HG02938 (cell line): ENCODE measurements around the gene SF3B3.

Experiments used
- ATAC-seq: cut with Tn5 transposase; IDR thresholded peaks from one replicate; pipeline ENCODE4 v1.9.1; 2021; ENCODE audit warnings: mild to moderate bottlenecking, moderate library complexity; ENCODE audit not compliant: unreplicated experiment

SF3B3 gene

DNA sequence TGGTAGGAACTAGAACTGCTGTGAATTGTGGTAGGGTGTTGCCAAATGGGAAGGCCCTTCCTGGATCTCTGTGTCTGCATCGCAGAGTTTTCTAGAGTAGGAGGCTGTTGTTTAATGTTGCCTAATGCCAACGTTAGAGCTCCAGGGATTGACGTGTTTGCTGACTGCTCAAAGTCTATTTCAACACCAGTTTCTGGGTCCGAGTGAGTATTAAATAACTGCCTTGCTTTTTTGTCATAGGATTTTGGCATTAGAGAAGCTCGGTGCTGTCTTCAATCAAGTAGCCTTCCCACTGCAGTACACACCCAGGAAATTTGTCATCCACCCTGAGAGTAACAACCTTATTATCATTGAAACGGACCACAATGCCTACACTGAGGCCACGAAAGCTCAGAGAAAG, 40.0 kb downstream of the SF3B3 start:
- no peak for ATAC-seq

DNA sequence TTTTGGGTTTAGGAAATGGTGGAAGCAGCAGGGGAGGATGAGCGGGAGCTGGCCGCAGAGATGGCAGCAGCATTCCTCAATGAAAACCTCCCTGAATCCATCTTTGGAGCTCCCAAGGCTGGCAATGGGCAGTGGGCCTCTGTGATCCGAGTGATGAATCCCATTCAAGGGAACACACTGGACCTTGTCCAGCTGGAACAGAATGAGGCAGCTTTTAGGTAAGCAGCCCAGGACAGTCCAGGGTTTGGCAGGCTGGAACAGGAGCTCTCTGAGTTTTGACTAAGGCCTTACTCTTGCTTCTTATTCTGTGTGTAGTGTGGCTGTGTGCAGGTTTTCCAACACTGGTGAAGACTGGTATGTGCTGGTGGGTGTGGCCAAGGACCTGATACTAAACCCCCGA, 41.4 kb downstream of the SF3B3 start:
- ATAC-seq, result no peak

DNA sequence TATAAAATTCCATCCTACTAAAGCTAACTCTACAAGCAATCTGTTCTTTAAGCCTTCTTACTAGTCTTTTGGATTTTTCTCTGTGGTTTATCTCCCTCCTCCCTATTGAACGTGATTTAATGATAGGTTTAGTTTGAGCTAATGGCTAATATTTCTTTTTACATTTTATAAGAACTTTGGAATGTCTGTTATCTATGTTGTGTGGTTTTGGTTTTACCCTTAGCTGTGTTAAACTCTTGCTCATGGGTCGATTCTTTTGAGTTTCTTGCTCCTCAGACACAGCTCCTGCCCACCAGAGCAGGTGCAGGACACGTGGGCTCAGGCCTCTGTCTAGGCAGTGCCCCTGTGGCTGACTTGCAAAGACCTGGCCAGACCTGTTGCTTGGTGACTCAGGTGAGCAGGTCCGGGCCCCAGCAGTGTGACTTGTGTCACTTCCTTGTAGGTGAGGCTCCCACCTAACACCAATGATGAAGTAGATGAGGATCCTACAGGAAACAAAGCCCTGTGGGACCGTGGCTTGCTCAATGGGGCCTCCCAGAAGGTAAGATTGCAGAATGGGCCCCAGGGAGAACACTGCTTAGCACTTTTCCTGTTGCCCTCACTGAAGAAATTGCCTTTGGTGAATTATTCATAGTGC, 45.1 kb downstream of the SF3B3 start:
- ATAC-seq, result no peak

DNA sequence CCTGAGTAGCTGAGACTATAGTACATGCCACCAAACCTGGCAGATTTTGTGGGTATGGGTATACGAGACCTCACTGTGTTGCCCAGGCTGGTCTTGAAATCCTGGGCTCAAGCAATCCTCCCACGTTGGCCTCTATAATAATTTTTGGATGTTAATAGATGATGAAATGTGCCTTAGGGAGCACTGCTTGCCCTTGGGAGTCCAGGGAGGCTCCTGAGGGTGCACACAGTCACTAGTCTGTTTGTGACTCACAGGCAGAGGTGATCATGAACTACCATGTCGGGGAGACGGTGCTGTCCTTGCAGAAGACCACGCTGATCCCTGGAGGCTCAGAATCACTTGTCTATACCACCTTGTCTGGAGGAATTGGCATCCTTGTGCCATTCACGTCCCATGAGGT, 46.1 kb downstream of the SF3B3 start:
- no peak for ATAC-seq

DNA sequence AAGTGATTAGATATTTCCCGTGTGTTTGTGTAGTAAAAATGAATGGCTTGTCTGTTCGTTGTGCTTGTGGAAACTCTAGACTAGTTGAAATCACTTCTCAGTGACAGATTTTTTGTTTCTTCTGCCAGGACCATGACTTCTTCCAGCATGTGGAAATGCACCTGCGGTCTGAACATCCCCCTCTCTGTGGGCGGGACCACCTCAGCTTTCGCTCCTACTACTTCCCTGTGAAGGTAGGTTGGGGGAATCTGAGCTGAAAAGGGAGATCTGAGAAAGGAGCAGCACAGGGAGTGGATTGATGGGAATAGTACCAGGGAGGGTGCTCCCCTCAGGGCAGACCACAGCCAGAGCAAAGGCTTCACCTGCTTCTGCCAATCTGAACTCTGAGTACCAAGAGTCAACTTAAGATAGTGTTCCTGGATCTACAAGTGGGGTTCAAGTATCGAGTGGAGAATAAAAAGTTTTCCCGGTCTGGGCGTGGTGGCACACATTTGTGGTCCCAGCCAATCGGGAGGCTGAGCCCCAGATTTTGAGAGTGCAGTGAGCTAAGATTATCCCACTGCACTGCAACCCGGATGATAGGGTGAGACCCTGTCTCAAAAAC, 47.5 kb downstream of the SF3B3 start:
- ATAC-seq, result no peak

DNA sequence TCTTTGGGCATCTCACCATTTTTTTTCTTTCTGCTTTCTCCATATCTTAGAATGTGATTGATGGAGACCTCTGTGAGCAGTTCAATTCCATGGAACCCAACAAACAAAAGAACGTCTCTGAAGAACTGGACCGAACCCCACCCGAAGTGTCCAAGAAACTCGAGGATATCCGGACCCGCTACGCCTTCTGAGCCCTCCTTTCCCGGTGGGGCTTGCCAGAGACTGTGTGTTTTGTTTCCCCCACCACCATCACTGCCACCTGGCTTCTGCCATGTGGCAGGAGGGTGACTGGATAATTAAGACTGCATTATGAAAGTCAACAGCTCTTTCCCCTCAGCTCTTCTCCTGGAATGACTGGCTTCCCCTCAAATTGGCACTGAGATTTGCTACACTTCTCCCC, 48.0 kb downstream of the SF3B3 start:
- ATAC-seq, result no peak

DNA sequence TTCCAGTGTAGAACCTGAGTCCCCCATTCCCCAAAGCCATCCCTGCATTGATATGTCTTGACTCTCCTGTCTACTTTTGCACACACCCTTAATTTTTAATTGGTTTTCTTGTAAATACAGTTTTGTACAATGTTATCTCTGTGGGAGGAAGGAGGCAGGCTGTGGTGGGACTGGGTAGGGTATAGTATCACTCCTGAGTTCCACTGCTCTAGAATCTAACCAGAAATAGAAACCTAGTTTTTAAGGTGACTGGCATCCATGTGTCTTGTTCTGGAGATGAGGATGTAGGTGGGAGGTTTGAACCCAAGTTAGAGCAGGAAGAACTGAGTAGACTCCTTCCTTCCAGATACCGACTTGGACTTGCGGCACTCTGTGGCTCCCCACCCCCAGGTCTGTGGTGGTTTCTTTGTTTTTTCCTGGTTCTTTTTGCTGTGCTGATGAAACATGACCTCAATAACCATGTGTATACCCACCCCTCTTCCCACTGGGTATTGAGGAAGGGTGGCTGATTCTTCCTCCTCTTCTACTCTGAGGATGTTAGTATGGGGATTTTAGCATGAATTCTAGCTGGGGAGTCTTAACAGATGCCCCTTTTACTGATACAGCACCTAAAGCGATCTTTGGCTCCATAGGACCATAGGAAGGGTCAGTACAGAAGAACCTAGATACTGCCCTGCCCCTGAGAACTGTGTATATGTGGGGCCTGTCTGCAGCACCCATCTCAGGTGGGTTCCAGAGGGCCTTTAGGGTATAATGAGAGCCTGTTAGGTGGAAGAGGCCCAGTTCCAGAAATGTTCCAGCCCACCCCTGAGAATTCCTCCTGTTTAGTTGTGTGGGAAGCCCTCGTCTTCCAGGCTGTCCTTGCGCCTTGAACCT, 48.7 kb downstream of the SF3B3 start:
- ATAC-seq, result no peak

DNA sequence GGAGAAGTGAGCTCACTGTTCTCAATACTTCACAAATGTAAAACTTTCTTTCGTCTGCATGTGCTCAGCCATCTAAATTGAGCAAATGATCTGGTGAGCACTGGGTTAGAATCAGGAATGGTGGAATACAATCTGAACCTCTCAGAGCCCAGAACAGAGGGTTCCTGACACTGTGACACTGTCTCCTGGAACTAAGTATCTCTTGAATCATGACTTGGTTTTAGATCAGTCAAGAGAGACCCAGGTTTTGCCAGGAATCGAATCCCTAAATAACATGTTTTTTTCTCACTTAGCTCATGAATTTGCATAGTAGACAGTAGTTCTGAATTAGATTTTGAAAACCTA, 49.3 kb downstream of the SF3B3 start:
- ATAC-seq, result no peak

DNA sequence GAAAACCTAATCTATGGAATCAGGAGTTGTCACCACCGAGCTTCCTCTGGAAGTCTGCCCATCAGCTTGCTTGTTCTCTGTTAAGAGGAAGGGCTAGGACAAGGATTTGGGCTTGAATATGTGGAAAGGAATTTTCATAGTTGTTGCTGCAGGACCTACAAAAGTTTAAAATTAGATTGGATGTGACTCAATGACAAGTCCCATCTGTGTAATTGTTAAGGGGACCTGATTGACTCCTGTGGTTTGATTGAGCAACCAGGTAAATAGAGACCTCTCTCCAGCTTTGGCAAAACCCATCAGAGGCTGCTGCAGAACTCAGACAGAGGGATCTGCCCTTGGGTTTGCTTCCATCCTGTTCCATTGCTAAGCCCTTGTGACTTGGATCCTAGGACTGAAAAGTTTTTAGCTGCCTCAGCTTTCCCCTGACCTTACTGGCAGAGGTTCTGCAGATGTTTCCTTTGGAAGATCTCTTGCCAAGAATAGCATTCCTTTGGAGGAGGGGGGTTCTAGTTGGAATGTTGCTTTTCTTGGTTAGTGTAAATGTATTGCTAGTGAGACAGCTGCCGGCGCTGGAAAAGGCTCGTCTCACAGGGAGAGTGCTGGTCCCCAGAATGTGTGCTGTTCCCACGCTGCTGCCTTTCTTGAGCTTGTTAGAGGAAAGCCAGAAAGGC, 50.0 kb downstream of the SF3B3 start:
- no peak for ATAC-seq

DNA sequence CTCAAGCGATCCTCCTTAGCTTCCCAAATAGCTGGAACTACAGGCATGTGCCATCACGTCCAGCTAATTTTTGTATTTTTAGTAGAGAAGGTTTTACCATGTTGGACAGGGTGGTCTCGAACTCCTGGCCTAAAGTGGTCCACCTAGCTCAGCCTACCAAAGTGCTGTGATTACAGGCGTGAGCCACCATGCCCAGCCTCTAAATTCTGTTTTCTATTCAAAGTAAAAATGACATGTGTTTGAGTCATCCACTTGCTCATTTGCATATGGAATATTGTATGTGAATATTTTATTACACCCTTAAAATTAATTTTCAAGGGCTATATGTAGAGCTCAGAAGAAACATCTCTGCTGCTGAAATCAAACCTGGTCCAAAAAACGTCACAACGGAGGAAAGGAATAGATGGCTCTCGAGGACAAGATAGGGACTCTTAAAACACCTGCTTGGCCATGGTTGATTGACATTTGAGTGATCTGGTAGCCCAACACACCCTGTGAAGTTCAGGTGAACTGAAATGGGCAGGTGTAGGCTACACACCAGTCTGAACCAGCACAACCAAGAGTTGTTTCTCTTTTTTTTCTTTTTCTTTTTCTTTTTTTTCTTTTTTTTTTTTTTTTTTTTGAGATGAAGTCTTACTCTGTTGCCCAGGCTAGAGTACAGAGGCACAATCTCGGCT, 51.1 kb downstream of the SF3B3 start:
- ATAC-seq, result no peak

DNA sequence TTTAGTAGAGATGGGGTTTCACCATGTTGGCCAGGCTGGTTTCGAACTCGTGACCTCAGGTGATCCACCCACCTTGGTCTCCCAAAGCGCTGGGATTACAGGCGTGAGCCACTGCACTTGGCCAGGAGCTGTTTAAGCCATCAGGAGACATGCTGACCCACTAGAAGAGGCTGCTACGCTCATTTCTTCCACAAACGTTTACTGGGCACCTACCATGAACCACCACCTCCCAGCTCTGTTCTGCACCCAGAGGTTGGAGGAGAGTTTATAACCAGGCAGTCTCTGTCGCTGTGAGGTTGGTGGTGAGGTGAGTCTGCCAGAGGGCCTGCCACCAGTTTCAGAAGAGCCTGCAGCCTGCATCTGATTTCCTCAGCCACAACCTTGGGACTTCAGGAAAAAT, 51.8 kb downstream of the SF3B3 start:
- ATAC-seq, result no peak

DNA sequence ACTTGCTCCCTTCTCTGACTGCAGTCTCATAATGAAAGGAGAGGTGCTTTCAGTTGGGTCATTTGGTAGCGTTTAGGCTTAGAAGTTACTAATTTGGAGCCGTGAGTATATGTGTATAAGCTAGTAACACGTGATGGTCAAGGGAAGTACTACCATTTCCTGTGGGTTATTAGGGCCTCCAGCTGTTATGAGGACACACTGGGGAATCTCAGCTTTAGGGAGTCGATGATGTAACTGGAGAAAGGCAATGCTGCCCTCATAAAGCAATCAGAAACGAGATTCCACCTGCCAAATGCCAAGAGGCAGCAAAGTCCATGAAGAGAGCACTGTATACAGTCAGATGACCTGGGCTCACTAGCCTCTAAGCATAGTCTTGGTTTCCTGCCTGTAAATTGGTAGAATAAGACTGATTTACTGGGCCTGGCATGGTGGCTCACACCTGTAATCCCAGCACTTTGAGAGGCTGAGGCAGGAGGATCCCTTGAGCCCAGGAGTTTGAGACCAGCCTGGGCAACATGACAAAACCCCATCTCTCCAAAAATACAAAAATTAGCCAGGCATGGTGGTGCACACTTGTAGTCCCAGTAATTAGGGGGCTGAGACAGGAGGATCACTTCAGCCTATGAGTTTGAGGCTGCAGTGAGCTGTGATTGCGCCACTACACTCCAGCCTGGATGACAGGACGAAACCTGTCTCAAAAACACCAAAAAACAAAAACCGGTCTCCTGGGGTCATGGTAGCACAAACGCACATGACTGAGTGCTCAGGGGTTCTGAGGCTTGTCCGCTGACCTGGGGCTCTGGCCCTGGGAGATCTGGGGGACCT, 53.0 kb downstream of the SF3B3 start:
- ATAC-seq, result peak; percentile 76

DNA sequence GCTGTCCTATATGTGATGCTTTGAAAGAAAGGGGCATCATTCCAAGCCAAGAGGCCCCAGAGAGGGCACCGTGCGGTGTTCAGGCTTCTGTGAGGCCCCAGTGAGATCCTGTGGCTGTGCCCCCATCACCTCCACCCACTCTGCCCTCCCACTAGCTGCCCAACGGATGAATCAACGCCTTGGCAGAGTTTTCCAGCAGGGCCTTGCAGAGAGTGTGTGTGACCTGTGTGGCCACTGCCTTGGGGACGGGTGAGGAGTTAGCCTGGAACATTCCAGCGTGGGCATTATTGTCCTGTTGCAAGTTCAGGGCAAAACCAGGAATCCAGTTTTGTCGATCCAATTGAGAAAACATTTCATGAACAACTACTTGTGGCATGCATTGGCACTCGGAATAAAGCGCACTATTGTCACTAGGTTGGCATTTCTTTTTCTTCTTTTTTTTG, 53.7 kb downstream of the SF3B3 start:
- ATAC-seq, result no peak

DNA sequence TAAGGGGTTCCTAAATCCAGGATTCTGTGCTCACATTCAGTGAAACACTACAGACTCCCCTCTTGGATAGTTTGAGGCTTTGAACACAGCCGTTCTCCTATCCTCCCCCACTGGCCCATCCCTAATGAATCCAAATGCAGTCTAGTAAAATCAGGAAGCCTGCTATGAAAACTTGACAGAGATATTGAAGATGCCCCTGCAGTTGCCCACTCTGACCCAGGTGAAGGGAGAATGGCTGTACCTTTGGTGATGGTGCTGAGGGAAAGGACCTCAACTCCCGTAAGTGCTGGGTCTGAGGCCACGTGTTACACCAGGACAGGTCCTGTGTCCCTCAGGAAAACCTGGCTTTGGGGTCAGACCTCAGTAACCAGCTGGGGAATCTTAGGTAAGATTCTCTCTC, 54.4 kb downstream of the SF3B3 start:
- ATAC-seq, result no peak

DNA sequence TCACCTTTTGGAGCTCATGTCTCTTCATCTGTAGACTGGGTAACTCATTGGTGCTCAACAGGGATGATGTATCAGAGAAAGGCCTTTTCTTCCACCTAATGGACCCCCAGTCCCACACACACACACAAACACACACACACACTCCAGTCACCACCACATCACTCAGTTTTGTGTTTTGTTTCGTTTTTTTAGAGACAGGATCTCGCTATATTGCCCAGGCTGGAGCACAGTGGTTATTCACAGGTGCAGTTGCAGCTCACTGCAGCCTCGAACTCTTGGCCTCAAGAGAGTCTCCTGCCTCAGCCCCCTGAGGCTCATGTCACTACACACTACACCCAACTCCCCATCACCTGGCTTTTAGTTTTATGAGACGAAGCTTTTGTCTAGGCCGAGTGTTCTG, 55.6 kb downstream of the SF3B3 start:
- ATAC-seq, result no peak

DNA sequence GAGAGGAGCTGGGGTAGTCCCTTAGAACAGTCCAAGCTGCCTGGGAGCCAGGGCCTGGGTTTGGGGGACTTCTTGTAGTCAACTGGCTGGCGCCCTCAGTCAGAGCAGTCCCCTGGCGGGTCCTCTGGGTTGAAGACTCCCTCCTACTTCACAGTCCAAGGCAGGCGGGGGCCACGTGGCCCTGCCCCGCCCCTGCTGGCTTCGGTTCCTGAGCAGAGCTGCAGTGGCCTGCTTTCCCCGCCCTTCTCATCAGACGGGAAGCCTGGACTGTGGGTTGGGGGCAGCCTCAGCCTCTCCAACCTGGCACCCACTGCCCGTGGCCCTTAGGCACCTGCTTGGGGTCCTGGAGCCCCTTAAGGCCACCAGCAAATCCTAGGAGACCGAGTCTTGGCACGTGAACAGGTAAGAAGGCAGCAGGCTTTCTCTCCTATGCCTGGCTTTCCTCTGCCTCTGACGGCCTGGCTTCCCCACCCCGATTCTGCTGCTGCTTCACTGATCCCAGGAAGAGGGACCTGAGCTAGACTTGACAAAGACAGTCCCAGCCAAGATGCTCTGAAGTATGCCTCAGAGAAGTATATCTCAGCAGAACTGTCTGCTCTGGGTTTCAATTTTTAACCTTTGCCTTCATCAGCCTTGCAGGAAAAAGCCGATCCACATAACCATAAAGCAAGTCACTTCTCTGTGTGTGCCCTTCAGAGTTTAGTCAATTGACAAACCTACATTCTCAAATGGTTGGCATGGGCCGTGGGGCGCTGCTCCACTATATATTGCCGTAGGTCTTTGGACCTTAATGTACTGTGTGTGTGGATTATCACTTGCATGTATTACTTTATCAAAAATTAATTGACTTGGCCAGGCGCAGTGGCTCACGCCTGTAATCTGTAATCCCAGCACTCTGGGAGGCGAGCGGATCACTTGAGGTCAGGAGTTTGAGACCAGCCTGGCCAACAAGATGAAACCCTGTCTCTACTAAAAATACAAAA, 56.3 kb downstream of the SF3B3 start:
- ATAC-seq, result no peak

DNA sequence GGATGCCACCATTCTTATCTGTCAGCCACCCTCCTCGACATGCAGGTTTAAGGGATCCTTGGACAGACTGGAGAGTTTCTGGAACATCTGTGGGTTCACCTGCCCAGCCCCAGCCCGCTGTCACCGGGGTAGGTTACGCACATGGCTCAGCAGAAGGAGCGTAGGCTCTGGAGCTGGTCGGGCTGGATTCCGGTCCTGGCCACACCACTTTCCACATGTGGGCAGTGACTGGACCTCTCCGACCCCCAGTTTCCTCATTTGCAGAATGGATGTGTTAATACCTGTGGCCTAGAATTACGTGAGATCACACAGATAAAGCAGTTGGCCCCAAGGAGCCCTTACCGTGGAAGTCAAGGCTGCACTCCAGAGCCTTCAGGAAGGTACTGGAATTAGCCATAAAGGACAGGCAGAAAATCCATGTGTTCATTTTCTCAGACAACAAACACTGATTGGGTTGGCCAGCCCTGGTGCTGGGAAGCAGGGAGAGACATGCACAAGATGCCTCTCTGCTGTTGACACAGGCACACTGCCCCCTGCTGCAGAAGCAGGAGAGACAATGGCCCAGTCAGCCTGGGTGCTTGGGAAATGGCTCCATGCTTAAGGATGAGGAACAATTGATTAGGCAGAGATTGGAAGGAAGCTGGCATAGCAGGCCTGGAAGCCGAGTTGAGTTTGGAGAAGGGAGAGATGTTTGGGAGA, 58.8 kb downstream of the SF3B3 start:
- ATAC-seq, result no peak

DNA sequence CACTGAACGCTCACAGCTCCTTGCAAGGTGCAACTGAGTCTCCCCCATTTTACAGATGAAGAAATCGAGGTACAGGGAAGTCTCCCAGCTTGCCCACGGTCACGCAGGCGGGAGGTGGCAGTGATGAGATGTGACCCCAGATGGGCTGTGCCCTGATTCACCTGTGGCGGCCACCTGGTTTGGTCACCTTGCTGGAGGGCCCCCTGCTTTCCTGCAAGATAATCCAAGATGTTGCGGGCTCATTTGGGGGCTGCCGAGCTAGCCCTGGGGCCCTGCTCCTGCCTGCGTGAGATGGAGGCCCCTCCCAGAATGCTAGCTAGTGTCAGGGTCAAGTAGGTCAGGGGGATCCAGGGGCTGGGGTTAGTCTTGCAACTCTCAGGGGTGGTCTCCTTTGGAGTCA, 63.1 kb downstream of the SF3B3 start:
- no peak for ATAC-seq
